ENCODE results near the gene VAPB.

The VAPB gene

GRCh38 chr20:58463256-58463655 is 74.2 kb downstream of the VAPB start:
- Histone ChIP-seq H3K4me1 (ENCODE audit: control insufficient read depth, insufficient read depth, low read length) (peaks cover 7% of the 10 kb centered on the region; the same call in 1 of the 2 replicates), H3K9ac (ENCODE audit: low read length) (no peak overlapping the region), H3K36me3 (ENCODE audit: control insufficient read depth, insufficient read depth, low read length) (no peaks in the 10 kb centered on the region), H3K4me3 (ENCODE audit: low read depth, low read length) (no peak overlapping the region), H3K27ac (ENCODE audit: low read depth, low read length) (no peak overlapping the region), H3K27me3 (ENCODE audit: control insufficient read depth, insufficient read depth, low read length) (no peaks in the 10 kb centered on the region), H3K9me3 (ENCODE audit: control insufficient read depth, insufficient read depth, low read depth, low read length) (peaks cover 3% of the 10 kb centered on the region; the same call in 1 of the 2 replicates)

DNA sequence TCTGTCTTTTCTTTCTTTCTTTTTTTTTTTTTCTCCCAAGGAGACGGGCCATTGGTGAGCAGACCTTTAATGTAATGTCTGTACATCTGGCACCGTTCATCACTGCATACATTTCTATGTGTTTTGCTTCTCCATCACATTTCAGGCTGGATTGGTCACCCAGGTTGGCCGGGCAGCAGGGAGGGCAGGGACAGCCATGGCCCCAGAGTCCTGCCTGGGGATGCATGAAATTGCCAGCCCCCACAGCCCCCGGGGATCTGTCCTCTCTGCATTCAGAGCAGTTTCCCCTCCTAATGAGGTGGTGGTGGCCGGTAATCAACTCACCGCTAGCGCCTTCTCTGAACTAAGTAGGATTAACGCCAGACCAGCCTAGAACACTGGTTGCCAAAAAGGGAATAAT is 75.8 kb downstream of the VAPB start:
- H3K4me1 ChIP-seq (ENCODE audit: control insufficient read depth, insufficient read depth, low read length), result no peaks in the 10 kb centered on the region
- H3K36me3 ChIP-seq (ENCODE audit: control insufficient read depth, insufficient read depth, low read length), result no peaks in the 10 kb centered on the region
- H3K27ac ChIP-seq (ENCODE audit: low read depth, low read length), result no peak overlapping the region
- H3K9ac ChIP-seq (ENCODE audit: low read length), result no peak overlapping the region
- peaks cover 3% of the 10 kb centered on the region; the same call in 1 of the 2 replicates for H3K9me3 ChIP-seq (ENCODE audit: control insufficient read depth, insufficient read depth, low read depth, low read length)
- no peaks in the 10 kb centered on the region for H3K27me3 ChIP-seq (ENCODE audit: control insufficient read depth, insufficient read depth, low read length)
- no peak overlapping the region for H3K4me3 ChIP-seq (ENCODE audit: low read depth, low read length)

DNA sequence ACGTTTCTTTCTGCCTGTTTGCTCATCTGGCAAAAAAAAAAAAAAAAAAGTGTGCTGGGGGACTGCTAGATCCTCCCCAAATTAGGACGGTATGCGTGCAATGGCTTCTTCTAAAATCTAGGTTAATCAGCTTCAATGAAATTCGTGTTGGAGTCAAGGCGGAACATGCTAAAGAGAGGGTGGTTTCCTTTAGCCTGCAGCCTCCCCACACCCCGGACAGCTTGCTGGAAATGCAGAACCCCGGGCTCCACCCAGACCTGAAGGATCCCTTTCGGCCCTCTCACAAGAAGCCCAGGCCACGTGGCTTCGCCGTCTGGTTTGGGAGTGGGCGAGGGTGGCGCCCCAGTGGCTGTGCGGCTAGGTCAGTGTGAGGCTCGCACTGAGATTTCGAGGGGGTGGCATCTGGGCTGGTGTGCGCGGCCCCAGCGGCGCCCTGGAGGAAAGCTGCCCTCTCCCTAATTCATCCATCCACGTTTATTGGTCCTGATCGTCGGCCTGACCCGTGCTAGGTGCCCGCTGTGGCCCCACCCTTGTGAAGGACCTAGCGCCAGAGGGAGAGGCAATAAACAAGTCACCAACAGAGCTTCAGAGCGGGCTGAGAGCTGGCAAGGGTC is 77.2 kb downstream of the VAPB start:
- Histone ChIP-seq H3K36me3 (ENCODE audit: control insufficient read depth, insufficient read depth, low read length) (no peaks in the 10 kb centered on the region), H3K9ac (ENCODE audit: low read length) (no peak overlapping the region), H3K9me3 (ENCODE audit: control insufficient read depth, insufficient read depth, low read depth, low read length) (peaks cover 3% of the 10 kb centered on the region; the same call in 1 of the 2 replicates), H3K4me3 (ENCODE audit: low read depth, low read length) (no peak overlapping the region), H3K4me1 (ENCODE audit: control insufficient read depth, insufficient read depth, low read length) (no peaks in the 10 kb centered on the region), H3K27ac (ENCODE audit: low read depth, low read length) (no peak overlapping the region), H3K27me3 (ENCODE audit: control insufficient read depth, insufficient read depth, low read length) (no peaks in the 10 kb centered on the region)

- no peaks in the 10 kb centered on the region for H3K27me3 ChIP-seq (ENCODE audit: control insufficient read depth, insufficient read depth, low read length)
- H3K9ac ChIP-seq (ENCODE audit: low read length), result no peak overlapping the region
- peaks cover 3% of the 10 kb centered on the region; the same call in 1 of the 2 replicates for H3K9me3 ChIP-seq (ENCODE audit: control insufficient read depth, insufficient read depth, low read depth, low read length)
- H3K4me3 ChIP-seq (ENCODE audit: low read depth, low read length), result no peak overlapping the region
- H3K36me3 ChIP-seq (ENCODE audit: control insufficient read depth, insufficient read depth, low read length), result no peaks in the 10 kb centered on the region
- no peak overlapping the region for H3K27ac ChIP-seq (ENCODE audit: low read depth, low read length)
- H3K4me1 ChIP-seq (ENCODE audit: control insufficient read depth, insufficient read depth, low read length), result no peaks in the 10 kb centered on the region
Measured at GRCh38 chr20:58466729-58467571, 77.9 kb downstream of the VAPB start.

DNA sequence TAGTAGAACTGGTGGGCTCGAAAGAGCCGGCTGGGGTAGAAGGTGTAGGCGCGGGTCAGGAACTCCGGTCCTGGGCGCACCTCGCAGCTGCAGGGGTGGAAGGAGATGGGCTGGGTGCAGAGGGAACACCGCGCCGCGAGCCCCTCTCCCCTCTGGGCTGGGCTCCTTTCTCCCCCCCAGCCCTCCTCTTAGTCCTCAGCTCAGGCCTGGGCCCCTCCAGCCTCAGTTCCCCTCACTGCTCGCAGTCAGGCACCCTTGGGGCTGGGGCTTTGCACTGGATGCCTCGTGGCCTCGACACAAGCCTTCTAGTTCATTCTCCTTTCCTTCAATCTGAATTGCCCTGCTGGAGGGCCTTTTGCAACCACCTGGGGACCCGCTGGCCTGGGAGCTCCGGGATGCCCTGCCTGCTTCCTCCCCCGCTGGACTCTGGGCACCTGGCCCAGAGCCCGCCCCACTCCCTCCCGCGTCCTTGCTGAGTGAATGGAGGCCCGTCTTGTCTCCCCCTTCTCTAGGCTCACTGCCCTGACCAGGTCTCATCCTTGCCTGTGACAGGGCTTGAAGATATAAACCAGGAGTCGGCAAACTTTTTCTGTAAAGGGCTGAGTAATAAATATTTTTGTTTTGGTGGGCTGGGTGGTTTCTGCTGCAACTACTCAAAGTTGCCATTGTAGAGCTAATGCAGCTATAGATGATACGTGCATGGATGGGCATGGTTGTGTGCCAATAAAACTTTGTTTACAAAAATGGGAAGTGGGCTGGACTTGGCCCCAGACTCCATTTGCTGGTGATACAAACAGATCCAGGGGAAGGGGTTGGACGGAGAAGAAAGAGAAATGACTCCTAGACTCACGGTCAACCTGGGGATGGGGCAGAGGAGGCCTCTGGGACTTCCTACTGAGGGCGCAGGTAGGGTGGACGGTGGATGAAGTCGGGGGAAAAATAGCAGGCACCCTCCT is 78.8 kb downstream of the VAPB start:
- no peaks in the 10 kb centered on the region for H3K36me3 ChIP-seq (ENCODE audit: control insufficient read depth, insufficient read depth, low read length)
- H3K4me3 ChIP-seq (ENCODE audit: low read depth, low read length), result no peak overlapping the region
- H3K27ac ChIP-seq (ENCODE audit: low read depth, low read length), result no peak overlapping the region
- H3K9ac ChIP-seq (ENCODE audit: low read length), result no peak overlapping the region
- H3K4me1 ChIP-seq (ENCODE audit: control insufficient read depth, insufficient read depth, low read length), result no peaks in the 10 kb centered on the region
- H3K9me3 ChIP-seq (ENCODE audit: control insufficient read depth, insufficient read depth, low read depth, low read length), result peaks cover 3% of the 10 kb centered on the region; the same call in 1 of the 2 replicates
- no peaks in the 10 kb centered on the region for H3K27me3 ChIP-seq (ENCODE audit: control insufficient read depth, insufficient read depth, low read length)

- H3K27ac ChIP-seq (ENCODE audit: low read depth, low read length), result no peak overlapping the region
- H3K27me3 ChIP-seq (ENCODE audit: control insufficient read depth, insufficient read depth, low read length), result no peaks in the 10 kb centered on the region
- no peaks in the 10 kb centered on the region for H3K4me1 ChIP-seq (ENCODE audit: control insufficient read depth, insufficient read depth, low read length)
- no peak overlapping the region for H3K4me3 ChIP-seq (ENCODE audit: low read depth, low read length)
- H3K9me3 ChIP-seq (ENCODE audit: control insufficient read depth, insufficient read depth, low read depth, low read length), result no peaks in the 10 kb centered on the region
- no peaks in the 10 kb centered on the region for H3K36me3 ChIP-seq (ENCODE audit: control insufficient read depth, insufficient read depth, low read length)
- H3K9ac ChIP-seq (ENCODE audit: low read length), result no peak overlapping the region
Measured at GRCh38 chr20:58469616-58470015, 80.6 kb downstream of the VAPB start.

GRCh38 chr20:58470336-58471192 is 81.5 kb downstream of the VAPB start:
- Histone ChIP-seq H3K4me3 (ENCODE audit: low read depth, low read length) (no peak overlapping the region), H3K9me3 (ENCODE audit: control insufficient read depth, insufficient read depth, low read depth, low read length) (no peaks in the 10 kb centered on the region), H3K27ac (ENCODE audit: low read depth, low read length) (no peak overlapping the region), H3K36me3 (ENCODE audit: control insufficient read depth, insufficient read depth, low read length) (no peaks in the 10 kb centered on the region), H3K9ac (ENCODE audit: low read length) (no peak overlapping the region), H3K4me1 (ENCODE audit: control insufficient read depth, insufficient read depth, low read length) (no peaks in the 10 kb centered on the region), H3K27me3 (ENCODE audit: control insufficient read depth, insufficient read depth, low read length) (no peaks in the 10 kb centered on the region)

DNA sequence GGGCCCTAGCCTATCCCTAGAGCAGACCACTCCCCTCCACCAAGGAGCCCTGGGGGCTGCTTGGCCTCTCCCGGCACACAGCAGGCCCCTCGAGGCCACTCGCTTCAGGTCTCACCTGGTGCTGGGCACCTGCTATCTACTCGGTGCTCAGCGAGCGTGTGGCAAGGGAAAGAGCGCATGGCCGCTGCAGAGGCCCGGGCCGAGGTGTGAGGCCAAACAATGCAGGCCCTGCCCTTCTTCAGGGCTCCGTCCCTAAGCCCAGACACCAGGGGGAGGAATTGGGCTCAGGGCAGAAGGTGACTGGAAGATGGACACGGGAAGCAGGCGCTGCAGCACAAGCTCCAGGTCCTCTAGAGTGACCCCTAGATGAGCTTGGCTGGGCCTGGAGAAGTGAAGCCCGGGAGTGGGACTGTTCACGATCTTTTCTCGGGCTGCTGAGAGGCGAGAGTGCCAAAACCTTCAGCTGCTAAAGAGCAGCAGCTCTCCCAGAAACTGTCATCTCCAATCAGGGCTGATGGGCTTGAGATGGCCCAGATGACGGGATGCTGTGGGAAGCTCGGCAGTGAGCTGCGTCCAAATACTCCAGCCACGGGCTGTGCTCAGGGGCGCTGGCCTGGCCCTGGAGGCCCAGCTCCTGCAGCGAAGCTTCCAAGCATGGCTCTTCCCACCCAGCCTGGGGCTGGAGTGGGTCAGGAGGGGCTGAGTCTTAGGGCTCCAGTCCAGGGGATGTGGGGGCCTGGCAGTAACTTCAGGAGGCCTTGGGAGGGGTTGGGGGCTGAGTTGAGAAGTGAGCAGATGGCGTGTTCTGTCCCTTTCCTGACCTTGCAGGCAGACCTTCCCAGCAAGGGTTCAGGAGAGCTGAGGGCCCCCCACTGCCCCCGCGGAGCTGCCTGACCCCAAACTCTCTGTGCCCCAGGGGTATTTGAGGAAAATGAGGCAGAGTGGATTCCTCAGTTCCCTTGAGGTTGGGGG is 82.5 kb downstream of the VAPB start:
- H3K9me3 ChIP-seq (ENCODE audit: control insufficient read depth, insufficient read depth, low read depth, low read length), result no peaks in the 10 kb centered on the region

GRCh38 chr20:58472273-58473018 is 83.4 kb downstream of the VAPB start:
- Histone ChIP-seq H3K4me3 (ENCODE audit: low read depth, low read length) (no peak overlapping the region), H3K36me3 (ENCODE audit: control insufficient read depth, insufficient read depth, low read length) (no peaks in the 10 kb centered on the region), H3K27me3 (ENCODE audit: control insufficient read depth, insufficient read depth, low read length) (no peaks in the 10 kb centered on the region), H3K9me3 (ENCODE audit: control insufficient read depth, insufficient read depth, low read depth, low read length) (peaks cover 6% of the 10 kb centered on the region), H3K4me1 (ENCODE audit: control insufficient read depth, insufficient read depth, low read length) (no peaks in the 10 kb centered on the region), H3K27ac (ENCODE audit: low read depth, low read length) (no peak overlapping the region), H3K9ac (ENCODE audit: low read length) (no peak overlapping the region)

More for the DNA sequence above, 82.5 kb downstream of the VAPB start:
- H3K4me1 ChIP-seq (ENCODE audit: control insufficient read depth, insufficient read depth, low read length), result no peaks in the 10 kb centered on the region
- no peak overlapping the region for H3K27ac ChIP-seq (ENCODE audit: low read depth, low read length)
- no peaks in the 10 kb centered on the region for H3K27me3 ChIP-seq (ENCODE audit: control insufficient read depth, insufficient read depth, low read length)
- no peak overlapping the region for H3K4me3 ChIP-seq (ENCODE audit: low read depth, low read length)
- no peaks in the 10 kb centered on the region for H3K36me3 ChIP-seq (ENCODE audit: control insufficient read depth, insufficient read depth, low read length)
- H3K9ac ChIP-seq (ENCODE audit: low read length), result no peak overlapping the region
